ENCODE results near the gene CYP4V2.

Gene CYP4V2

DNA sequence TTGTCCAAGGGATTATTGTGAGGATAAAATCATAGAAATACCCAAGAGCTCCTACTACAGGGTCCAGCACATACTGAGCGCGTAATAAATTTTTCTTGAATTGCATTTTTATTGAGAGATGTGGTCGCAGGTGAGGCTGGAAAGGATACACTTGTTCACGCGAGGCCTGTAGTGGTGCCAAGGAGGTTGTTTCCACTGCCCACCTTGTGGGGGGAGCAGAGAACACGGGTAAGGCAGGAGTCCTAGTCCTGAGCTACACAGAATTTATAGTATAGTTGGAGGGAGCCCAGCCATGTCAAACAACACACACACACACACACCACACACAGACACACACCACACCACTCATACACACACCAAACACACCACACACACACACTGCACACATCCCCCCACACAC is 31.8 kb upstream of the CYP4V2 start:
- H3K4me1 ChIP-seq = no peaks in the 10 kb centered on the region
- H3K36me3 ChIP-seq = peaks cover 4 to 31% (median 27%) of the 10 kb centered on the region in 3 donors
- DNase-seq = no peak
- H3K9me3 ChIP-seq = no peaks in the 10 kb centered on the region
- H3K27ac ChIP-seq = no peak overlapping the region
- intact Hi-C loops (cut with DNase I; ENCODE audit: low total_unique reads) = no loop called here
- no peak overlapping the region for H3K4me3 ChIP-seq
- no peaks in the 10 kb centered on the region for H3K27me3 ChIP-seq
- TF ChIP-seq CTCF (IDR thresholded peaks at IDR 0.05) = no peak

DNA sequence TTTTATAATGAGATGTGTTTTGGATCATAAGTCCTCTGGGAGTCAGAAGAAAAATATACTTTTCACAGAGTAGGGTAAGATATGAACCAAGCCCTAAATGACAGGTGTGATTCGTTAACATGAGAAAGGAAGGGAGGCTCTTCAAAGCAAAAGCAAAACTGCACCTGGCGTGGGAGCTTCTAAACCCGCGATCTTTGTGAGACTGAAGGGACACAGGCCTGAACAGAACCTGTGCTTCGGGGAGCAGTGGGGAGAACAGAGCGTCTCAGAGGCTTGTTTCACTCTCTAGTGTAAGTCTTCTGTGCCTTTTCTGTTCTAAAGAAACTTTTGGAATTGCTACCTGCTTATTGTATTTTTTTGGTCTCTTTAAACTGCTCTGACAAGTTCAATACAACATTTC is 30.2 kb upstream of the CYP4V2 start:
- Histone ChIP-seq H3K36me3 (peaks cover 4 to 23% (median 23%) of the 10 kb centered on the region in 3 donors), H3K4me1 (no peaks in the 10 kb centered on the region), H3K9me3 (no peaks in the 10 kb centered on the region), H3K27ac (no peak overlapping the region), H3K4me3 (no peak overlapping the region), H3K27me3 (no peaks in the 10 kb centered on the region)
- TF ChIP-seq CTCF (IDR thresholded peaks at IDR 0.05) = no peak
- intact Hi-C loops (cut with DNase I; ENCODE audit: low total_unique reads) = no loop called here
- no peak for DNase-seq

DNA sequence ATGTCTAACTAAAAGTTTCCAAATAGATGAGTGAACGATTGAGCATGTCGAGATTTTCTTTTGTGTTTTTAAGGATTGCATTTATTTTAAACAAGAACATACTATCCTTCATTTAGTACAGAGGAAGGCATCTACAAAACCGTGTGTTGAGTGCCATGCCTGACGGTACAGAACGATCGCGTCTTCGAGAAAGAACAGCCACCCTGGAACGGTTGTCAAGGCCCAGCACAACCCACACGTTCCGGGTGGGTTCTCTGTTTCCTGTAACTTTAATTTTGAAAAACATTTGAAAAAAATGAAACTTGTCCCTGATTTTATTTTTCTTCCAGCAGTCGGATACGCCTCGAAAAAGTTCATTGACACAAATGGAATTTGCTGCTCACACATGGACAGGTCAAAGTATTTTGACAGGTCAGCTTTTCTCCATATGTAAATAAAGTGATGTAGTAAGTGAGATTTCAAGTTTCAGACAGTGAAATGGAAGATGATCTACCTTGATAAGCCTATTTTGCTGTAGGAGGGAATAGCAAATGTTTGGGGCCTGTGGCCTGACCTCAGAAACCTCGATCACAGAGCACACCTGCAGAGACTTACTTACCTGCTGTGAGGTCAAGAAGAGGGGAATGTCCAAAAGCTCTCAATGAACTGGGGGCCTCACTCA is 24.4 kb upstream of the CYP4V2 start:
- Histone ChIP-seq H3K27ac (no peak overlapping the region), H3K27me3 (no peaks in the 10 kb centered on the region), H3K36me3 (peaks cover 4 to 5% (median 4%) of the 10 kb centered on the region in 3 donors), H3K4me3 (no peak overlapping the region), H3K9me3 (no peaks in the 10 kb centered on the region), H3K4me1 (no peaks in the 10 kb centered on the region)
- TF ChIP-seq CTCF (IDR thresholded peaks at IDR 0.05) = no peak
- intact Hi-C loops (cut with DNase I; ENCODE audit: low total_unique reads) = no loop called here
- no peak for DNase-seq

- no peak for DNase-seq
- Histone ChIP-seq H3K9me3 (no peaks in the 10 kb centered on the region), H3K4me1 (no peaks in the 10 kb centered on the region), H3K4me3 (no peak overlapping the region), H3K36me3 (peaks cover 4 to 5% (median 4%) of the 10 kb centered on the region in 3 donors), H3K27ac (no peak overlapping the region), H3K27me3 (no peaks in the 10 kb centered on the region)
- TF ChIP-seq CTCF (IDR thresholded peaks at IDR 0.05) = no peak
- intact Hi-C loops (cut with DNase I; ENCODE audit: low total_unique reads) = no loop called here
These were observed 23.8 kb upstream of the CYP4V2 start for GRCh38 chr4:186167605-186168004.

- no peaks in the 10 kb centered on the region for H3K9me3 ChIP-seq
- peaks cover 0 to 5% (median 0%) of the 10 kb centered on the region in 3 donors for H3K36me3 ChIP-seq
- no peaks in the 10 kb centered on the region for H3K4me1 ChIP-seq
- no peaks in the 10 kb centered on the region for H3K27me3 ChIP-seq
- intact Hi-C loops (cut with DNase I; ENCODE audit: low total_unique reads) = no loop called here
- TF ChIP-seq CTCF (IDR thresholded peaks at IDR 0.05) = no peak
- H3K4me3 ChIP-seq = no peak overlapping the region
- no peak overlapping the region for H3K27ac ChIP-seq
- no peak for DNase-seq
These were observed 22.6 kb upstream of the CYP4V2 start for GRCh38 chr4:186168750-186169149.
